Activated T-helper 9 cell treated with anti-CD3 and anti-CD28 coated beads, Interleukin-2, amount 50 U/mL, for 16 hours (primary cell): ENCODE measurements around the gene UBE2Q2.
"Not testable (repeated sequence)": the region's sequence is repeated elsewhere in the genome, so short reads cannot be mapped to it uniquely, and the experiment has no call there.

ENCODE experiments used
- DNase-seq: peaks from one replicate; pipeline ENCODE4 v3.0.0-alpha.2; 2020; ENCODE audit warnings: low read depth

UBE2Q2 gene

DNA sequence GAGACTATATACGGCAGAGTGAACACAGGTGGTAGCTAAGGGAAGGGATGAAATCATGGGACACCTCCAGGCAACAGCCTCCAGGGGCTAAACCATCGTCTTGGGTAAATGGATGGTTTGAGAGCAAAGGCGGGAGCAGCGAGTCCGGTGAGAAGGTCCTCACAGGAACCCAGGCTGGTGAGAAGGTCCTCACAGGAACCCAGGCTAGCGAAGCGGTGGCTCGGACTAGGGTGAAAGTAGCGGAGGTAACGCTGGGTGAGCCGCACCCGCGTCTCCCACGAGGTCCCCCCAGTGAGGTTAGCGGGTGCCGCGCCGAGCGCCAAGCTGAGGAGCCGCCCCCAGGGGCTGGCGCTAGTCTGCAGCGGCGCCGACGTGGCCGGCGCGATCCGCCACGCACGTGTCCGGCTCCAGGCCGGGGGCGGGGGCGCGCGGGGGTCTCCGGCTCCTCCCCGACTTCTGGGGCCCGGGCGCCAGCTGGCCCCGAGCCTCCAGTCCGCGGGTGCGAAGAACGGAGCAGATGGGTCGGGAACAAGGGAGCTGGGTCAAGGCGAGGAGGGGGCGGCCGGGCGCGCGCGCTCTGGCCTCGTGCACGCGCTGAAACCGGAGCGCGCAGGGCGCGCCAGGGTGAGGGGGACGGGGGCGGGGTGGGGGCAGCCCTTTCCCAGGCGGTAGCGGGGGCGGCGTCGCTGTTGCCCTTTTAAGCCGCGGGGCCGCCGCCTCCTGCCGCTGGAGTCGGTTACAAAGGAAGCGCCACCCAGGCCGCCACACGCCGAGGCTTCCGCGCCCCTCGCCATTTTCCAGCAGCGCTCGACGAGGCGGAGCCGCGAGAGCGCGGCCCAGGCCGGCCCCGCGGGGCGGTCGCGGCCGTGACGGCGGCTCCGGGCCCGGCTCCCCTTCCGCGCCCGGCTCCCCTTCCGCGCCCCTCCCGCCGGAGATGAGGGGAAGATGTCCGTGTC is at the start of gene UBE2Q2:
UBE2Q2 (plus strand) TSS at position 726 of the 956 bp plus-strand sequence; CDS start at position 946, 220 bp downstream.
- peak; percentile 70 for DNase-seq

DNA sequence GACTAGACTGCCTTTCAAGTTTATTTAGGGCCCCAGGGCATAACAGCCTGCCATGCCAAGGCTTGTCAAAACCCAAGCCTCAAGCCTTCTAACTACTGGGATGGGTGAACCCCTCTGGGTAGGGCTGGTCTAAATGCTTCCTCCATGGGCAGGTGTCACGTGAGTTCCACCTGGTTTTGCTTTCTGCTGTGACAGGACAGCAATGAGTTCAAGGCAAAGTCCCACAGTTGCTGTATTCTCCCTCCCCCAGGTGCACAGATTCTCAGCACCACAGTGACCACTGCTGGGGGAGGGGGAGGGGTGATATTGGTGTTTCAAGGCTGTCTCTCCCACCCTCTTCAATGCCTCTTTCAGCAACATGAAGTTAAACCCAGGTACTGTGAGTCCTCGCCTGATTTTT is 46.9 kb upstream of the UBE2Q2 start:
- no peak for DNase-seq

DNA sequence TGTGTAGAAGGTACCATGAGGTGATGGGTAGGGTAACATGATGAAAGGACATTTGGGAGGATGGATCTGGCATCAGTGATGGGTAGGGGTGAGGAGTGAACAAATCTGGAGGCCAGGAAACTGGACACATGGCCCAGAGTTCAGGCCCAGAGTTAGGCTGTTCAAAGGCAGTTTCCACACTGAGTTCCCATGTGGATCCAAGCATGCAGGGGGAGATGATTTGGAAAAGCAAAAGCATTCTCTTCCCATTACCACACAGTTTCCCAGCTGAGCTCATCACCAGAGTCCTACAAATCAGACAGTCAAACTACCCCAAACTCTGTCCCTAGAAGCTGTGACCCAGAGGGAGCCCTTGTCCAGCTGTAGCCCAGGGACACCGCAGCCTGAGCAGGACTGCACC is 46.1 kb upstream of the UBE2Q2 start:
- not testable (repeated sequence) for DNase-seq

GRCh38 chr15:75799190-75799589 is 44.1 kb upstream of the UBE2Q2 start:
- no peak for DNase-seq

DNA sequence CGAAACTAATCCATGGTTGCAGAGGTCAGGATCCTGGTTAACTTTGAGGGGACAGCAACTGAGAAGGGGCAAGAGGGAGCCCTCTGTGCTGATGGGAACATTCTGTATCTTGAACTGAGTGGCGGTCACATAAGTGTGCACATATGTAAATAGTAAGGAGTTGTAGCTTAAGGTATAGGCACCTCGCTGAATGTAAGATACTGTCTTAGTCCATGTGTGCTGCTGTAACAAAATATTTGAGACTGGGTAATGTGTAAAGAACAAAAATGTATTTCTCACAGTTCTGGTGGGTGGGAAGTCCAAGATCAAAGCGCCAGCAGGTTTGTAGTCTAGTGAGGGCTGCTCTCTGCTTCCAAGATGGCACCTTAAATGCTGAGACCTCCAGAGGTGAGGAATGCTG is 42.8 kb upstream of the UBE2Q2 start:
- DNase-seq: not testable (repeated sequence)

- peak; percentile 70 for DNase-seq
Measured at GRCh38 chr15:75801859-75802593, 41.2 kb upstream of the UBE2Q2 start.

- not testable (repeated sequence) for DNase-seq
Measured at GRCh38 chr15:75807486-75807885, 35.8 kb upstream of the UBE2Q2 start.

GRCh38 chr15:75808009-75808408 is 35.2 kb upstream of the UBE2Q2 start:
- not testable (repeated sequence) for DNase-seq

DNA sequence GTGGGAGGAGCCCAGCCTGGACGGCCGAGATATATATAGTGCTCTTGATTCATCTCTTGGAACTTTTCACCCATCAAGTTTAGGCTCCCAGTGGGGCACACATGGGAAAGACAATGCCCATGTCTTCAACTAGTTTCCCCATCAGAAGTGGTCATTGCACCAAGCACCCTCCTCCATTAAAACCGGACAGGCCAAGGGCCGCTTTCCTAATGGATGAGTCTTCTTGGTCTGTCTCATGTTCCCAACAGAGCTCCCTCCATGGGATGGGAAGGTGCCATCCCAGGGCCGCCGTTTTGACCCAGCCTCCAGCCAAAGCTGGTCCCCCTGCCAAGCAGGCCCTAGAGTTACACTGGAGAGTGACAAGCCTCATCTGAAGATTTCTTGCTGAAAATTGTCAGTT is 34.7 kb upstream of the UBE2Q2 start:
- no peak for DNase-seq

- no peak for DNase-seq
Measured at GRCh38 chr15:75809986-75810750, 33.1 kb upstream of the UBE2Q2 start.

GRCh38 chr15:75810874-75811498 is 32.3 kb upstream of the UBE2Q2 start:
- no peak for DNase-seq

DNA sequence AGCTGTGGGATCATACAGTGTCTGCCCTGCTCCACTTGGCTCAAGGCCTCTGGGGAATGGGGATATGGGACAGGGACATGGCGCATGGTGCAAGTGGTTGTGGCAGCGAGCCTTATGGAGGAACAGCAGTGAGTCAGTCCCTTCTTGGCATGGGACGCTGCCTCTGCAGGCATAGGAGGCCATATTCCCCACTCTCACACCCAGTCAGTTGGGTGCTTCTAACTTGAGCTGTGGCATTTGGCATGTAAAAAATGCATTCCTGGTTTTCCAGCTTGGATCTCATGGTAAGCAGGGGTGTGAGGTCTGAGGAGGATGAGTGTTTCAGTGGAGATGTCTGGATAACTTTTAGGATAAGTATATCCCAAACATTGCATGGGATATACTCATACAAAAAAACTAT is 31.6 kb upstream of the UBE2Q2 start:
- DNase-seq: no peak

GRCh38 chr15:75814794-75815193 is 28.5 kb upstream of the UBE2Q2 start:
- no peak for DNase-seq

DNA sequence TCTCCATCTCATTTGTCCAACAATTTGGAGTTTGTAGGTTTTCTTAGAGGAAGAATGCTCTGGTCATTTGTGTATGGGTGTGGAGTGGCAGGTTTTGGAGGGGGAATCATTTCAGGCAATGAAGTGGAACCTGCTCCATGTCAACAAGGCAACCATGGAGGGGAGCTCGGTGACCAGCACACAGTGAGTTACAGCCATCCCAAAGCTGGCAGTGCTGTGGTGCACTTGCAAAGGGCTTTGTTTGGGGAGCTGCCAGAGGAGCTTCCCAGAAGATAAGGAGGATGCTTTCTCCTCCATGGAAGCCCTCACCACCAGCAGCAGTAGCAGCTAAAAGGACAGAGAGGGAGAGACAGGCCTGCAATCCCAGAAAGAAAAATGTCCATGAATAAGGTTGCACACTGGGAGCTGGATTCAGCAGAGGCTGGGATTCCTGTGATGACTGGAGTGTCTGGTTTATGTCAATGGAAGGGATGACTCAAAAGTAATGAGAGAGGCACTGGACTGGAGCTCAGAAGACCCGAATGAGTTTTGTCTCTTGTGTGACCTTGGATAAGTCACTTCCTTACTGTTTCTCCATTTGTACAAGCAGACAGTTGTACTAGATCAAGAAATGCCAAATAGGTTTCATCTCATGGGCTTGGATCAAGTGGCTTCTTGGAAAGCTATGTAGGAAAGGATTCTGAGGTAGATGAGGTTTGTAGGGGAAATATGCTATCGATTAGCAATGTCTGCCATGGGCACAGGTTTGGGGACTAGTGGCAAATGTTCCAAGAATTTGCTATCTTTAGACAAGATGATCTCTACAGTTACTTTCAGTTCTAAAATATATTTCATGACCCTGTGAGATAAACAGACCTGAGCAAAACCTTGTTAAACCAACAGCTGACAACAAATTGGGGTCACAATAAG is 27.2 kb upstream of the UBE2Q2 start:
- no peak for DNase-seq

- no peak for DNase-seq
Measured at GRCh38 chr15:75817138-75817935, 25.9 kb upstream of the UBE2Q2 start.

- no peak for DNase-seq
Measured at GRCh38 chr15:75820206-75820605, 23.0 kb upstream of the UBE2Q2 start.

GRCh38 chr15:75821786-75822345 is 21.4 kb upstream of the UBE2Q2 start:
- no peak for DNase-seq

- DNase-seq: no peak
Measured at GRCh38 chr15:75822685-75823278, 20.5 kb upstream of the UBE2Q2 start.
